SK-N-SH (cell line): ENCODE results near the gene CDC23.

Experiments
- CTCF ChIP-seq: fragments of 200-600 bp; sonication (generic); IDR thresholded peaks from 2 replicates; pipeline ENCODE4 v1.6.1; 2017; ENCODE audit warnings: antibody characterized with exemption, mild to moderate bottlenecking, moderate library complexity
- ELF1 ChIP-seq: IDR thresholded peaks from 2 replicates; pipeline ENCODE4 v1.4.0; 2012
- EP300 ChIP-seq, 2 experiments: IDR thresholded peaks; 2 replicates each; pipeline versions ENCODE4 v1.4.0 to v1.6.1; 2012; ENCODE audit warnings: borderline replicate concordance in 1 of 2, low read depth in 1 of 2, low read length in 1 of 2
- PBX3 ChIP-seq: IDR thresholded peaks from 2 replicates; pipeline ENCODE4; 2012
- RXRA ChIP-seq: IDR thresholded peaks from 2 replicates; pipeline ENCODE4 v1.4.0; 2012; ENCODE audit warnings: low read depth, mild to moderate bottlenecking, borderline replicate concordance
- TEAD4 ChIP-seq: IDR thresholded peaks from 2 replicates; pipeline ENCODE4 v1.4.0; 2012; ENCODE audit warnings: mild to moderate bottlenecking, borderline replicate concordance; ENCODE audit not compliant: insufficient read depth

GRCh38 chr5:138160706-138161105 is 52.4 kb downstream of the CDC23 start:
- TF ChIP-seq EP300 (IDR thresholded peaks at IDR 0.05; ENCODE audit: borderline replicate concordance in 1 of 2, low read depth in 1 of 2, low read length in 1 of 2) (no peak), CTCF (no peak), ELF1 (no peak), TEAD4 (no peak), PBX3 (no peak), RXRA (no peak)
